ENCODE results near the gene CST4.

CST4 gene

DNA sequence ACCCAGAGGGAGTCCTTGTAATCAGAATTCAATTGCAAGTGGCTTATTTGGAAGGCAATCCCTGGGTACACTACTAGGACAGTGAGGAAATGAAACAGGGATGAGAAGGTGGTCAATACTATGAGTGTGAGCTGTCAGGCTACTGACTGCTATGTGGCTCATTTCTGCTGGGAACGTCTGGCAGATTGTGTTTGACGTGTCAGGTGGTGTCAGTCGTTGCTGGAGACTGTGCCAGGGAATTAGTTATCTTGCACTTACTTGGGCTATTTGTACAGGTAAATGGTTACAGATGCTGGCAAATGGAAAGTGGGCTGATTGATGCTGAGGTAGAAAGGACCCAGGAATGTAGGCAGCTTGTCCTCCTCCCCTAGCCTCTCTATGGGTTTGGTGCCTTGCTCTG is 17.4 kb downstream of the CST4 start:
- TF ChIP-seq, protein P1, sequence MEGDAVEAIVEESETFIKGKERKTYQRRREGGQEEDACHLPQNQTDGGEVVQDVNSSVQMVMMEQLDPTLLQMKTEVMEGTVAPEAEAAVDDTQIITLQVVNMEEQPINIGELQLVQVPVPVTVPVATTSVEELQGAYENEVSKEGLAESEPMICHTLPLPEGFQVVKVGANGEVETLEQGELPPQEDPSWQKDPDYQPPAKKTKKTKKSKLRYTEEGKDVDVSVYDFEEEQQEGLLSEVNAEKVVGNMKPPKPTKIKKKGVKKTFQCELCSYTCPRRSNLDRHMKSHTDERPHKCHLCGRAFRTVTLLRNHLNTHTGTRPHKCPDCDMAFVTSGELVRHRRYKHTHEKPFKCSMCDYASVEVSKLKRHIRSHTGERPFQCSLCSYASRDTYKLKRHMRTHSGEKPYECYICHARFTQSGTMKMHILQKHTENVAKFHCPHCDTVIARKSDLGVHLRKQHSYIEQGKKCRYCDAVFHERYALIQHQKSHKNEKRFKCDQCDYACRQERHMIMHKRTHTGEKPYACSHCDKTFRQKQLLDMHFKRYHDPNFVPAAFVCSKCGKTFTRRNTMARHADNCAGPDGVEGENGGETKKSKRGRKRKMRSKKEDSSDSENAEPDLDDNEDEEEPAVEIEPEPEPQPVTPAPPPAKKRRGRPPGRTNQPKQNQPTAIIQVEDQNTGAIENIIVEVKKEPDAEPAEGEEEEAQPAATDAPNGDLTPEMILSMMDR (IDR thresholded peaks at IDR 0.05; ENCODE audit: low read depth, low read length, missing control alignments) = no peak

DNA sequence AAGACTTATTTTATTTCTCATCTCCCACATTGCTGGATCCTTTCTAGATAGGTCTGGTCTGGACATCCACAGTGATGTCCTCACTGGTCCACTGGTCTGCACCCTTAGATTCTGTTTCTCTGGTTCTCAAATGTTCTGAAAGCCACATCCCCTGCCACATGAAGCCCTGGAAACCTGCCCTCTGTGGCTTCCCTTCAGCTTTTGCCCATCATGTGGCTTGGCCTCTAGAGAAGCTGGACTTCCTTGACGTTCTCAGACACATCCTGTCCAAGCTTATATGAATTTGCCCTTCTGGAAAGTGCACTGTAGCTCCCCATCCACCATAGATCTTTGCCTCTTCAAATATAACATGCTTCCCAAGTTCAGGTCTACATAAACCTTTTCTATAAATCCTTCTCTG is 18.5 kb downstream of the CST4 start:
- in situ Hi-C loops (cut with HindIII; ENCODE audit: low sequenced_read_pairs) = no loop called here
- no peak overlapping the region for H3K4me3 ChIP-seq (ENCODE audit: low read depth, low read length)
- DNase-seq (ENCODE audit: low read depth) = no peak
- TF ChIP-seq, protein P1 (IDR thresholded peaks at IDR 0.05; ENCODE audit: low read depth, low read length, missing control alignments) = no peak

More for the DNA sequence above, 17.4 kb downstream of the CST4 start:
- DNase-seq (ENCODE audit: low read depth) = no peak
- H3K4me3 ChIP-seq (ENCODE audit: low read depth, low read length) = no peak overlapping the region
- in situ Hi-C loops (cut with HindIII; ENCODE audit: low sequenced_read_pairs) = no loop called here

DNA sequence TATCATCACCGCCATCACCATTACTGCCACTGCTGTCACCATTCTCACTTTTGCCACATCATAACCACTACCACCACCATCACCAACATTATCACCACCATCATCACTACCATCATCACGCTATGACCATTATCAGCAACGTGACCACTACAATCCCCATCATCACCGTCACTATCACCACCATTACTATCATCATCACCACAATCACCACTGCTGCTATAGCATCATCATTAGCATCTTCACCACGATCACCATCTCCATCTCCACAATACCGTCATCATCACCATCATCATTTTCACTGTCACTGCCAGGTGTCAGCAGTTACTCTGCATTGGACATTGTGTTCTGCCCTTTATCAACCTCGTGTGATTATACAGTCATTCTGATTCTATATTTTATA is 19.0 kb downstream of the CST4 start:
- in situ Hi-C loops (cut with HindIII; ENCODE audit: low sequenced_read_pairs) = no loop called here
- DNase-seq (ENCODE audit: low read depth) = no peak
- H3K4me3 ChIP-seq (ENCODE audit: low read depth, low read length) = no peak overlapping the region
- TF ChIP-seq, protein P1 (IDR thresholded peaks at IDR 0.05; ENCODE audit: low read depth, low read length, missing control alignments) = no peak

DNA sequence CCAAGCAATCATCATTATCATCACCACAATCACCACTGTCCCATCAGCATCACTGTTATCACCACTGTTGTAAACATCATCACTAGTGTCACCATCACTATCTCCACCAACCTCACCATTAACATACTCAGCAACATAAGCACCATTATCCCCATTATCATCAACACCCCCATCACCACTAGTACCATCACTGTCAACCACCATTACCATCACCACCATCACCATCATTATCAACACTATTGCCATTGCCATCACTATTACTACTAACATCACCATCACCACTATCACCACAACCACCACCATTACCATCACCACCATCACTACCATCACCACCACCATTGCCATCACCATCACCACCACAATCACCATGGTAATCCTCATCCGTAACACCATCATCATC is 19.5 kb downstream of the CST4 start:
- in situ Hi-C loops (cut with HindIII; ENCODE audit: low sequenced_read_pairs) = no loop called here
- no peak for DNase-seq (ENCODE audit: low read depth)
- no peak overlapping the region for H3K4me3 ChIP-seq (ENCODE audit: low read depth, low read length)
- TF ChIP-seq, protein P1 (IDR thresholded peaks at IDR 0.05; ENCODE audit: low read depth, low read length, missing control alignments) = no peak

DNA sequence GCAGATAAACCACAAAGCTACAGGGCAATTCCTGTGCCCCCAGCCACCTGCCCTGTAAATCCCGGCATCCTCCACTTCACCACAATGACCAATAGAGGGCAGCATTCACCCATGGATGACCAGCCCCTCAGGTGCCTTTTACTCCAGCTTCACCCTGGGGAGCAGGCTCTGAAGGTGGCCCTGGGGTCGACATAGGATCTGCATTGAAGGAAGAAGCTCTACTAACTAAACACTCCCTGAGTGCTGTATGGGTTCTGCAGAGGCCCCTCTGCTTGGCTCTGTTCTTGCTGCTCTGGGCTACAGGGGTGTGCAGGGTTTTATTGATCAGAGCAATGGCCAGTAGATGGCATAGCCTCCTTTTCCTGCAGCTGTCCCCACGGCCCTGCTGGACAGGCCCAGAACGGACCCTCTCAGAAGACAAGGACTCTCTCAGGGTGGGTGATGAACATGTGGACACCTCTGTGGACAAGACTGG is 20.3 kb downstream of the CST4 start:
- TF ChIP-seq, protein P1 (IDR thresholded peaks at IDR 0.05; ENCODE audit: low read depth, low read length, missing control alignments) = peak; percentile 83
- in situ Hi-C loops (cut with HindIII; ENCODE audit: low sequenced_read_pairs) = no loop called here
- H3K4me3 ChIP-seq (ENCODE audit: low read depth, low read length) = no peak overlapping the region
- peak; percentile 29 for DNase-seq (ENCODE audit: low read depth)

DNA sequence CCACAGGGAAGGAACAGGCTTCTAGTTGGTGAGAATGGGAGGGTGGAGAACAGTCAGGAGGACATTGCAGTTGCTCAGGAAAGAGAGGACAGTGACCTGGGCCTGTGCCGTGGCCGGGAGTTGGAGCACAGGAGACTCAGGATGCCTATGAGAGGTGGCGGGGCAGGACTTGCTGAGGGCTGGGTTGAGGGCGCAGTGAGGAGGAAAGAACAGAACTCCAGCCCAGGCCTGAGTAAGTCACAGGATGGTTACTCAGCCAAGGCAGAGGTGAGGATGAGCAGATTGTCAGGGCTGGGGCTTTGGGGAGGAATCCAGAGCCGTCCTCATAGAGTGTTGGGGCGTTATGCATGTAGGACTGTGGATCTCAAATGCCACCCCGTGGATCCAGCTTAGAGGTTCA is 21.2 kb downstream of the CST4 start:
- TF ChIP-seq, protein P1 (IDR thresholded peaks at IDR 0.05; ENCODE audit: low read depth, low read length, missing control alignments) = no peak
- in situ Hi-C loops (cut with HindIII; ENCODE audit: low sequenced_read_pairs) = no loop called here
- no peak overlapping the region for H3K4me3 ChIP-seq (ENCODE audit: low read depth, low read length)
- DNase-seq (ENCODE audit: low read depth) = no peak

DNA sequence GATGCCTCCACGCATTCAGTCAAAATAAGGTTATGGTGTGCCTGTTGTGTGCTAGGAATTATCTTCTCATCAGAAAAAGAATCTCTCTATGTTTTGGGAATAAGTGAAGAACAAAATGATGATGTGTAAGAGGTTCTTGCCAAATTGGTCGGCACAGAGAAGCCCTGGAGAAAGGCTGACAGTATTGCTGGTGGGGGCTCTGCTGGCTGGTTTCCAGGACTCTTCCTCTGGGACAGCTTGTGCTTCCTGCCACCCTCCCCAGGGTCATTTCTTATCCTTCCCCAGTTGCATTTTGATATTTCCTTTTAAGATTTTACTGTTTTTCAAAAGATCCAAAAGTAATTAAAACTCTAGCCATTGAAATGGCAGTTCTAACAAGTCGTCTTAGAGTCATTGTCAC is 22.1 kb downstream of the CST4 start:
- in situ Hi-C loops (cut with HindIII; ENCODE audit: low sequenced_read_pairs) = no loop called here
- no peak overlapping the region for H3K4me3 ChIP-seq (ENCODE audit: low read depth, low read length)
- TF ChIP-seq, protein P1 (IDR thresholded peaks at IDR 0.05; ENCODE audit: low read depth, low read length, missing control alignments) = no peak
- DNase-seq (ENCODE audit: low read depth) = no peak
